Measurements from ENCODE around the gene SYNM. TPM values are rescaled to one million over a fixed set of nuclear protein-coding genes. Genes with fewer than 3 reads are reported as not detected.
"Not testable (repeated sequence)": the region's sequence is repeated elsewhere in the genome, so short reads cannot be mapped to it uniquely, and the experiment has no call there.

SYNM gene
- 54.2 and 105 TPM in 2 replicates for total RNA-seq

DNA sequence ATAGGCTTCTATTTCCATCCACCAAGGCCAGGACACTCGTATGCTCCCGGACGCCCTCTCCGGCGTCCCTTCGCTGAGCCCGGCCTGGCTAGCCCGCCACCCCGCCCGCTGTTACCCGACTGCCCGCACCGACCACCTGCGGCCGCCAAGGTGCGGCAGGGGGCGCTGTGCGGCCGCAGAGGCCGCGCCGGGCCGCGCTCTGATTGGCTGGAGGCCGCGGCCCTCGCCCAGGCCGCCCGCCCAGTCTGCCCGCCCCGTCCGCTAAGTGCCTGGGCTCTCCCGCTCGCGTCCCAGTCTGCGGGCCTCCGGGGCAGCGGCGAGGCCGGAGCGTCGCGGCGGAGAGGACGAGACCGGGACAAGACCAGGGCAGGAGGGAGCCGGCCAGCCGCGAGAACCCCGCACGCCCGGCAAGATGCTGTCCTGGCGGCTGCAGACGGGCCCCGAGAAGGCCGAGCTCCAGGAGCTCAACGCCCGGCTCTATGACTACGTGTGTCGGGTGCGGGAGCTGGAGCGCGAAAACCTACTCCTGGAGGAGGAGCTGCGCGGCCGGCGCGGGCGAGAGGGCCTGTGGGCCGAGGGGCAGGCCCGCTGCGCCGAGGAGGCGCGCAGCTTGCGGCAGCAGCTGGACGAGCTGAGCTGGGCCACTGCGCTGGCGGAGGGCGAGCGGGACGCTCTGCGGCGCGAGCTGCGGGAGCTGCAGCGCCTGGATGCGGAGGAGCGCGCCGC, at the start of gene SYNM:
Gene SYNM, plus strand, starts transcription at position 293 of the 726 bp plus-strand sequence. Its CDS starts 120 bp downstream, at position 413.
- DNase-seq (ENCODE audit: low read depth in 2 of 2), result peak; percentile 70 to 92

DNA sequence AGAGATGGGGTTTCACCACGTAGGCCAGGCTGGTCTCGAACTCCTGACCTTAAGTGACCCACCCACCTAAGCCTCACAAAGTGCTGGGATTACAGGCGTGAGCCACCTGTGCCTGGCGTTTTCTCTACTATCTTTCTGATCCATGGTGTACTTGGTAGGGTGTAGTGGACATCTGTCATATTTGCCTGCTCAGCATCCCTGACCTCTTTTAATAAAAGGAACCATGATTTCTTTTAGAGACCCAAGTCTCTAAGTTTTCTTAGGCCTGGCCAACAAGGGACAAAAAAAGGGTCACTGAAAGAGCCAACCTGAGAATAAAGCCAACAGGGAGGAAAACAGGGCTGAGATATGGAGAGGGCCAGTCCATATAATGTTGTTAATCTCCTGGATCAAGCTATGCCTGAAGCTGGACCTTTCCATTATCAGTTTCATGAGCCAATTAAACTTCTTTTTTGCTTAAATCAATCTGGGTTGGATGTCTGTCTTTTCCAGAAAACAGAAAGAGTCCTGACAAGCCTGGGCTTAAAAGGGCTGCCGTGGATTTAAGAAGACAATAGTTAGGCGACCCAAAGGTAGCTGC, 49.2 kb upstream of the SYNM start:
- DNase-seq (ENCODE audit: low read depth in 2 of 2), result no peak

GRCh38 chr15:99057020-99057419, 47.9 kb upstream of the SYNM start:
- DNase-seq (ENCODE audit: low read depth in 2 of 2), result peak in 1 of 2 donors; percentile 14

DNA sequence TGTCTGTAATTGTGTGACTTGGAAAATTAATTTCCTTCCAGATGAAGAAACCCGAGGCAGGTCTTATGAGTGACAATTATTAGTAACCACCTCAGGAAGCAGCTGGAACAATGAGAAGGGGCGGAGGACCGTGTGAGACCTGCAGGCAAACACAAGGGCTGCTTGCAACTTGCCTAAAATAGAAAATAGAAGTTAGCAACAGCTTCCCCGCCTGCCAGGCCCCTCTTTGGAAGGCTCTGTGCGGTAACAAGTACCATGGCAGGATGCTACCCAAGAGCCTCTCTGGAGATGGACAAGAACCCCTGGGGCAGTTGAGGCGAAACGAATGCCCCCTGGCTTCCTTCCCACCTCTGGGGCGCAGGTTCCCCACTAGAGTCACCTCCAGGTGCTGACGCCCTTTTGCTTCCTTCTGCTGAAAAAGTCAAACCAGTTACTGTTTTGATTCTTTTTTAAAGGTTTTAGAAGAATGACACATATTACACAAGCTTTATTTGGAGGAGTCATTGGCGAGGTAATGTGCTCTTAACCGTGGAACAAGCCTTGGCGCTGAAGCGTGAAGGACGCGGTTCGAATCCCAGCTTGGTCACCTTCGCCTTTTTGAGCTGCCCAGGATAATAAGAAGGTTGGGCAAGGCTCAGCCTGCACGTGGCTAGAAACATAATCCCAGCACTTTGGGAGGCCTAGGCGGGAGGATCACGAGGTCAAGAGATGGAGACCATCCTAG, 47.0 kb upstream of the SYNM start:
- peak in 1 of 2 donors; percentile 58 for DNase-seq (ENCODE audit: low read depth in 2 of 2)

GRCh38 chr15:99058421-99058870, 46.4 kb upstream of the SYNM start:
- DNase-seq (ENCODE audit: low read depth in 2 of 2), result no peak

DNA sequence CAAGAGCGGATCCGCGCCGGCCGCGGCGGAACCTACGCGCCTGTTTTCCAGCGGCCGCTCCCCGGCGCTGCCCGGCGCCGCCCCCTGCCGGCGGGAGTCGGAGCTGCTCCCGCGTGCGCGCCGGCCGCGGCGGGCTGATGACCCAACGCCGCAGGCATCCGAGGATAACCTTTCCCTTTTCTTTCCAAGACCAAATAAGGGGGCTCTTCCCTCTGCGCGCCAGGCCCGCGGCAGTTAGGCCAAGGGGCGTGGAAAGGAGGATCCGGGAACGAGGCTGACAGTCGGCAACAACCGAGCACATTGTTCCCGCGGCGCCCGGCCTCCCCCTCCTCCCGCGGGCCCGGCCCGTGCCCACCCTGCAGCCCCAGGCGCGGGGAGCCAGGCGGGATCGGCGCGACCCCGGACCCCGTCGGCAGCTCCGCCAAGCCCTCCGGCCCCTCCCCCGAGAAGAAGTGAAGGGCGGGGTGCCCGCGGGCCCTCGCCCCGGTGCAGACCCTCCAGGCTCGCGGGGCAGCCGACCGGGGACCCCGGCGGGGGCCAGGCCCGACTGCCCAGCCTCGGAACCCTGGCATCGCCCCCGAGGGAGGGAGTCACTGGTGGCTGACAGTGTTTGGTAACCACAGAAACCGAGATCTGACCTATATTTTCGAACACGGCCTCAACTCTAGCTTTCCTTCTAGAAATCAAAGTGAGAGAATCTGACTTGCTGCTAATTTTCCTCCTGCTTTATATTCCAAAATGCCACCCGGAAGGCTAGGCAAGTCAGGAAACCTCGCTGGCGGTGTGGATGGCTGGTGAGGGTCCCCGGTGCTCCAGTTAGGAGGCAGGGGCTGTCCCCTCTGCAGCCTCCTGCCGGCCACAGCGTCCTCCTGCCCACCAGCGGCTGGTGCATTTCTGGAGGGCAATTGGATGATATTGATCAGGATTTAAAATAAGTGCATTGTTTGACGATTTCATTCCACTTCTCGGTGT, 45.6 kb upstream of the SYNM start:
- peak; percentile 37 to 64 for DNase-seq (ENCODE audit: low read depth in 2 of 2)

DNA sequence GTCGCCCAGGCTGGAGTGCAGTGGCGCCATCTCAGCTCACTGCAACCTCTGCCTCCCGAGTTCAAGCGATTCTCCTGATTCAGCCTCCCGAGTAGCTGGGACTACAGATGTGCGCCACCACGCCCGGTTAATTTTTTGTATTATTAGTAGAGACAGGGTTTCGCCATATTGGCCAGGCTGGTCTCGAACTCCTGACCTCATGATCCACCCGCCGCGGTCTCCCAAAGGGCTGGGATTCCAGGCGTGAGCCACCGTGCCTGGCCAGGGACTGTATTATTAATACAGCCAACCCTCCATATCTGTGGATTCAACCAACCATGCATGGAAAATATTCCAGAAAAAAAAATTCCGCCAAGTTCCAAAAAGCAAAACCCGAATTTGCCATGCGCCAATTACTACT, 44.7 kb upstream of the SYNM start:
- DNase-seq (ENCODE audit: low read depth in 2 of 2), result not testable (repeated sequence)

DNA sequence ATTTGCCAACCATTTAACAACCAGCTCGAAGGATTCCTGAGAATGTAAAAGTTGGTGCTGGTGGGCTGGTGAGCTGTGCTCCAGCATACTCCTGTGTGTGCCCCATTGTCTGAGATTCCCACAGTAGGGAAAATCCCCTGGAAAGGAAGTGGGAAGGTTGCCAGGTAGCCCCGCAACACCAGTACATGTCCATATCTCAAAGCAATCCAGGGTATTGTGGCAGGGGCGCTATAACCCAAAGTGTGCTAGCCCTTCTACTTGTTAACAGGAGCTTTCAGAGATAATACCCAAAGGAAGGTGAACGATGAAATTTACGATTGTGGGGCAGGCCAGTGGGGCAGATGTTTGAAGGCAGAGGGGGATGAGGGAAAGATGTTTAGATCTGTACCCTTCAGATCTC, 42.7 kb upstream of the SYNM start:
- DNase-seq (ENCODE audit: low read depth in 2 of 2), result no peak

DNA sequence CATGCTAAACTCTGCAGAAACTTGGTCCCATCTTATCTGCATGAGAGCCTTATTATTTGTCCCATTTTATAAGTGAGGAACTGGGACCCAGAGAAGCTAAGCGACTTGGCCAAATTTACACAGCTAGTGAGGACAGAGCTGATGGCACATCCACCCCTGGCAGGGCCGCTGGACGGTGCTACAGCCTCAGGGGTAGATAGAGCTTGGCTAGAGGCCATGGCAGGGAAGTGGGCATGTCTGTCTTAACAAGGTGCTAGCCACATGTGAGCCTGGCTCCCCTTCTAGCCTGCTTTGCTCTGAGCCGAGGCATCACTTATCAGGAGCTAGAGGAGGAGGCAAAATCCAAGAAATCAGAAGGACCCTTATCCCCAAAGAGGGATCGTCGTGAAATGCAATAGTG, 36.7 kb upstream of the SYNM start:
- DNase-seq (ENCODE audit: low read depth in 2 of 2), result no peak

DNA sequence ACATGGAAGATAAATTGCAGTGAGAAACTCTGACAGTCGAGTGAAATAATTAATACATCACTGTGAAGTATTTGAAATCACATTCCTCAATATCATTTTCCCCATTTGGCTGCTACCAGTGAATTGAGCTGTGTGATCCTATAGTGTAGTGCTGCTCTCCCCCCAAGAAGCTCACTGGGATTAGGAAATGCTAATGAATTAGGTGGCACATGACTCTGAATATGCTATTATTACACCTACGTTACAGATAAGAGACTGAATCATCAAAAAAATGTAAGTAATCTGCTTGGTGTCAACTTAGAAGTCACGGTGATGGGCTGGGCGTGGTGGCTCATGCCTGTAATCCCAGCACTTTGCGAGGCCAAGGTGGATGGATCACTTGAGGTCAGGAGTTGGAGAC, 34.7 kb upstream of the SYNM start:
- no peak for DNase-seq (ENCODE audit: low read depth in 2 of 2)

DNA sequence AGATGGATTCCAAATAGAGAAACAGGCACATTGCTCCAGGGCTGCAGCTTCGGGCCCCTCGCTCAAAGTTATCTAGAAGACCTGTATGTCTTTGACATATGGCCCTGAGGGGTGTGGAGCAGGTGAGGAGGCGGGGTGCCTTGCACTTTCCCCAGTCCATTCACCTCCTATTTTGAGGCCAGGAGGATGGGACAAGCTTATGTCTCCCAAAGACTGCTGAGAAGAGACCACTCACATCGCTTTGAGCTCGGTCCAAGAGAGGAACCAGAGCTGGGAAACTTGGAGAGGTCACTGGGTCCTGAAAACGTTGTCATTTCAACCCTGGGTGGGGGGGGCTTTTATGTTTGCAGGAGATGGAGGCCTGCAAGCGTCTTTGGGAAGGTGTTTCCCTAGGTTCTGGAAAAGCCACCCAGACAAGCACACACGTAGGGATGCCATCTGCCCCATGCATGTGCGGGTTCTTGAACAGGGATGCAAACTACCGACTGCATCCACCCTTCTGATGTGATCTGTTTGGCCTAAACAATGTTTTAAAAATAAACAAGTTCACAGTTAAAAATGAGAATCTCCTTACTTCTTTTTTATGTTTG, 33.7 kb upstream of the SYNM start:
- DNase-seq (ENCODE audit: low read depth in 2 of 2), result no peak

- DNase-seq (ENCODE audit: low read depth in 2 of 2), result no peak
Observed at GRCh38 chr15:99073008-99073717, 31.7 kb upstream of the SYNM start.

DNA sequence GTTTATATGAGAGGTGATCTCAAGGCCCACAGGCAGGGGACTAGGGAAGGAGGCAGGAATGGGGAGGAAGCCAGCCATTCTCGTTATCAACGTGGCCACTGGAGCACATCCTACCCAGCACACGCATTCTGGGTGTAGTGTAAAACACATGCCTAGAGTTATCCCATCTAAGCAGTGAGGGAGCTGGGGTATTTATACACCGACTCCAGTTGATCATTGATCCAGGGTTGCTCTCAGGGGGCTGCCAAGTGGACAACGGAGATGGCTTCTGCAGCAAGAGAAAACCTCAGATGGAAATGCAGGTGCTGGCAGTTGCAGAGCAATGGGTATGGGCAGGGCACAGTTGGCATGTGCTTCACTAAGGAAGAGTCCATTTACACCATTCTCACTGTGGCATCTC, 30.4 kb upstream of the SYNM start:
- DNase-seq (ENCODE audit: low read depth in 2 of 2), result no peak

DNA sequence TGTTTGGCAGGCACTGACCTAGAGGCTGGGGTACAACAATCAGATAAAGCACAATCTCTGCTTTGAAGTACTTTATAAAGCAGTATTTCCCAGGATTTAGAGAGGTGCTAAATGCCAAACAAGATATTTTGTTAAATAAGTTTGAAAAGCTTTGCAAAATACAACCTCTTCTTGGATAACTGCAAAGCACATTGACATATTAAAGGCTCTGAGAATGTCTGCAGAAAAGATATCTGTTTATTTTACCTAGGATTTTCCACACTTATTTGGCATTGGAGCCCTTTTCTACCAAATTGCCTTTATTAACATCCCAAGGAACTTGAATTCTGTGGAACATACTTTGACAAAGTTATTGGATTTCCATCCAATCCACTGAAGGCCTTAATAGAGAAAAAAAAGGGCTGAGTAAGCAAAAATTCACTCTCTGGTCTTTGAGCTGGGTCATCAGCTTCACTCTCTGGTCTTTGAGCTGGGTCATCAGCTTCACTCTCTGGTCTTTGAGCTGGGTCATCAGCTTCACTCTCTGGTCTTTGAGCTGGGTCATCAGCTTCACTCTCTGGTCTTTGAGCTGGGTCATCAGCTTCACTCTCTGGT, 29.7 kb upstream of the SYNM start:
- not testable (repeated sequence) for DNase-seq (ENCODE audit: low read depth in 2 of 2)

- DNase-seq (ENCODE audit: low read depth in 2 of 2), result no peak
Observed at GRCh38 chr15:99076109-99076508, 28.8 kb upstream of the SYNM start.

DNA sequence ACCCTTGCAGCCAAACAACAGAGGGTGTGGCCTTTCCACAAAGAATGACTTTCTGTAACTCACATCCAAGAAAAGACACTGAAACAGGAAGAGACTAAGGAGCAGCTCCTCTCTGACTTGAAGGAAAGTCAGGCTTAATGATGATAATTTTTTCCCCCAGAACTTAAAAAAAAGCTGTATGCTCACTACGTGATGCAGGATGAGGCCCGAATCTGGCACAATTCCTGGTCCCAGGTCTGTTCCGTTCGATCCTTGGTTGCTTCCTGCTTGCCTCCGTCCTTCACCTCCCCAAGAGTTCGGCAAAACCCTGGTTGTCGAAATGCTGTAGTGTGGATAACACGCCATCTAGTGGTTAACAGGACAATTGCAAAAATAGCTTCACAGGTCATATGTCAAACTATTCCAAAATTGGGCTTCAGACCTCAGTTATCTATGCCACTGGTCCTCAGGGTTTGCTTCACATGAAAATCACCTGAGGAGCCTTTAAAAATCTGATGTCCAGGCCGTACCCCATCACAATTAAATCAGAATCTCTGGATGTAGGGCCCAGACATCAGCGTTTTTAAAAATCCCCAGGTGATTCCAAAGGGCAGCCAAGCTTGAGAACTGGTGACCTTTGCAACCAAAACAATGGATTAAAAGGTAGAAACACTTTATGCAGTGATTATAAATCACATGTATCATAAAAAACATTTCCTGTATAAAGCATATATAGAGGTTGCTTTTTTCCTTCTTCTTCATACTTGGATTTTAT, 28.1 kb upstream of the SYNM start:
- peak; percentile 52 to 68 for DNase-seq (ENCODE audit: low read depth in 2 of 2)

GRCh38 chr15:99082798-99083197, 22.1 kb upstream of the SYNM start:
- no peak for DNase-seq (ENCODE audit: low read depth in 2 of 2)

DNA sequence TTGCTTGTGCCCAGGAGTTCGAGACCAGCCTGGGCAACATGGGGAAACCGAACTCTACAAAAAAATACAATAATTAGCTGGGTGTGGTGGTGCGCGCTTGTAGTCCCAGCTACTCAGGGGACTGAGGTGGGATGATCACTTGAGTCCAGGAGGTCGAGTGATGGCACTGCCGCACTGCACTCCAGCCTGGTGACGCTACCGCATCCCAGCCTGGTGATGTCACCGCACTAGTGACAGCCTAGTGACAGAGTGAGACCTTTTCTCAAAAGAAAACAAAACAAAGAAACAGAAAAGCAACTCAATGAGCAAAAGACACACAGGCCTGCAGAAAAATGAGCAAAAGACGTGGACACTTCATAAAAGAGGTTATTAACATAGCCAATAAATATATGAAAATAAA, 19.9 kb upstream of the SYNM start:
- no peak for DNase-seq (ENCODE audit: low read depth in 2 of 2)
